Hypothalamus (tissue), 51 donors: ENCODE data around the gene SLC39A13.

Source experiments
- DNase-seq, 51 donors: peaks; one replicate each; lab custom pipeline; 2025; lab: John Stamatoyannopoulos, UW

SLC39A13 gene

GRCh38 chr11:47407746-47408590 is at the start of gene SLC39A13:
Gene SLC39A13, plus strand, starts transcription at chr11:47408590. Its CDS starts 1,505 bp downstream, at chr11:47410095.
- DNase-seq = peak; percentile 53 to 96 (median 93)

- no peak for DNase-seq
These were observed 49.7 kb upstream of the SLC39A13 start for GRCh38 chr11:47358731-47359051.

DNA sequence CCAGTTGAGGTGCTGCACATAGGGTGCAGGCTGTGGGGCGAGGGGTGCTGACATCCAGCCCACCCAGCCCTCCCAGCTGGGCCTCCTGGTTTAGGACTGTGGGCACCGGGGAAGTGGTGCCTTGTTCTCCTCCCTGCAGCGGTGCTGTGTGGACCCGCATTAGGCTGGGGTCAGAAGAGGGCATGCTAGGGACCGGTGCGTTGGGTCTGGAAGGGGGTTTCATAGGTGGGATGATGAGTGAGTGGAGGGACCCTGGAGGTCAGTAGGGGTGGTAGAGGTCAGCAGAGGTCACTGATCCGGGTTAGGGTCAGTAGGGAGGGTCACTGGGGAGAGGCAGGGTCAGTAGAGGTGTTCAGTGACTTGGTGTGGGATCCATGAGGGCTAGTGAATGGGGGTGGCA is 49.2 kb upstream of the SLC39A13 start:
- DNase-seq = no peak

GRCh38 chr11:47359586-47359985 is 48.8 kb upstream of the SLC39A13 start:
- no peak for DNase-seq

GRCh38 chr11:47360341-47360740 is 48.0 kb upstream of the SLC39A13 start:
- no peak for DNase-seq

DNA sequence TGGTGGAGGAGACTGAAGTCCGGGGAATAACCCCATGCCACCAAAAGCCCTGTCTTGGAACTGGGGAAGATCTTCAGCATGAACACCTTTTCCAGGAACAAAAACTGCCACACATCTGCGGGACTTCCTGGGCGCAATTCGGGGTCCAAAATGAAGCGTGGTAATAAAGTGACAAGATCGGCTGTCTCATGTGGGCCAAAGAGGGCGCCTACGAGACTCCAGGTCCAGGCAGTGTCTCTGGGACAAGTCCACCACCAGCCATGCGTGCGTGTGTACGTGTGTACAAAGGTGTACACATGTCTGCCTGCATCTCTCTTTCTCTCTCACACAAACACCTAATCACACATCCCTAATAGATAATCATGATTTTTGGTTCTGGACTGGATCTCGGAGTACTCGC is 47.0 kb upstream of the SLC39A13 start:
- no peak for DNase-seq

DNA sequence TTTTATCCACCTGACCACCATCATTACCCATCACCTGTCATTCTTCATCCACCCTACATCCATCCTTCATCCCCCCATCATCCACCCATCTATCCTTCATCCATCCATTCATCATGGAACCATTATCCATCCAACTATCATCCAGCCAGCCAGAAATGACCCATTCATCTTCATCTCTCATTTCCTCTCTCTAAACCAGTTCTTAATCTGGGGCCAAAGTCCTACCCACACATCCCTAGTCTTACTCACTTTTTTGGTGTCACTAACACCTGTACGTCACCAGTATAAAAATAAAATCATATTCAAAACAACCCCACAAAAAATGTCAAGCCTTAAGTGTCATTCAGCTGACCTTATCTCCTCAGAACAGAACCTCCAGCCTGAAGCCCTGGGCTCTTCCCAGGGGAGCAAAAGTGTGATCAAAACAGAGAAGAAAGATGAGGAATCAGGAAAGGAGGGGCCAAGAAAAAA is 42.3 kb upstream of the SLC39A13 start:
- DNase-seq = no peak

- DNase-seq = no peak
These were observed 38.7 kb upstream of the SLC39A13 start for GRCh38 chr11:47369676-47370075.

DNA sequence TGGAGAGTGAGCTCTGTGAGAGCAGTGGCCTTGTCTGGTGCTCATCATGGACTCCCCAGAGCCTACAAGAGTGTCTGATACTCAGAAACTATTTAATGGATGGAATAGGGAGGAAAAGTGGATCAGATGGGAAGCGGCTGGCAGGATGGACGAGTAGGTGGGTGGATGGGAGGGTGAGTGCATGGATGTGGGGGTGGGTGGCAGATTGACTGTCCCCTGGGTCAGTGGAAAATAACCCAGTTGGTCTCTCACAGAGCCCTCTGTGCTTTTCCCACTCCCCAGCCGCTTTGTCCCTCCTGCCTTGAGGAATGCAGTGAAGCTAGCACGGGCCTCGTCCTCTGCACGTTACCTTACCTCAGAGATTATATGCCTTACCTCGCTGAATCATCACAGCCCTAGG is 36.0 kb upstream of the SLC39A13 start:
- no peak for DNase-seq

GRCh38 chr11:47373876-47374719 is 34.3 kb upstream of the SLC39A13 start:
- DNase-seq = peak in 46 of 51 donors; percentile 9 to 84 (median 57)

DNA sequence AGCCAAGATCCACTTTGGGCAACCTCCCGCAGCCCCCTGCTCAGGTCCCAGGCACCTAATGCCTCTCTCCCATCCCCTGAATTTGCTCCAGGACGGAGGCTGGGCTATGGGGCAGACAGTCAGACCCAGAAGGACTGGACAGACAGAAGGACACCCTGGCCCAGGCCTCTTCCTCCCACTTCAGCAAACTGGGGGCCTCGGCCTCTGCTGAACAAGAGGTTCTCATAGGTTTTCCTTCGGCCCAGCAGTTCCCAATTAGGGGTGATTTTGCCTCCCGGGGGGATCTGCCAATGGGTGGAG is 33.7 kb upstream of the SLC39A13 start:
- no peak for DNase-seq

DNA sequence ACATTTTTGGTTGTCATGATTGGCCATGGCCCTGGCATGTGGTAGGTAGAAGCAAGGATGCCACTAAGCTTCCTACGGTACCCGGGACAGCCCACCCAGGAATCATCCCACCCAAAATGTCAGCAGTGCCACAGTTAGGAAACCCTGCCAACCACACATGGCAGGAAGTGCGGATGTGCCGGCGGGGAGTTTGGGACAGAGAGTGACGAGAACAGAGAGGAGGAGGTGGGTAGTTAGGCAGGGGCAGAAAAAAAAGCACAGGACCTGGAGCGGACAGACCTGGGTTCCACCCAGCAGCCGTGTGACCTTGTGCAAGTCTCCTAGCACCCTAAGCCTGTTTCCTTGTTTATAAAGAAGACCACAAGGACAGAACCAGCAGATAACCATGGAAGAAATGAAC is 33.4 kb upstream of the SLC39A13 start:
- no peak for DNase-seq

- DNase-seq = no peak
These were observed 32.8 kb upstream of the SLC39A13 start for GRCh38 chr11:47375546-47376085.

- DNase-seq = no peak
These were observed 32.3 kb upstream of the SLC39A13 start for GRCh38 chr11:47376107-47376524.

- peak in 4 of 51 donors; percentile 9 to 20 (median 15) for DNase-seq
These were observed 31.6 kb upstream of the SLC39A13 start for GRCh38 chr11:47376525-47377371.

DNA sequence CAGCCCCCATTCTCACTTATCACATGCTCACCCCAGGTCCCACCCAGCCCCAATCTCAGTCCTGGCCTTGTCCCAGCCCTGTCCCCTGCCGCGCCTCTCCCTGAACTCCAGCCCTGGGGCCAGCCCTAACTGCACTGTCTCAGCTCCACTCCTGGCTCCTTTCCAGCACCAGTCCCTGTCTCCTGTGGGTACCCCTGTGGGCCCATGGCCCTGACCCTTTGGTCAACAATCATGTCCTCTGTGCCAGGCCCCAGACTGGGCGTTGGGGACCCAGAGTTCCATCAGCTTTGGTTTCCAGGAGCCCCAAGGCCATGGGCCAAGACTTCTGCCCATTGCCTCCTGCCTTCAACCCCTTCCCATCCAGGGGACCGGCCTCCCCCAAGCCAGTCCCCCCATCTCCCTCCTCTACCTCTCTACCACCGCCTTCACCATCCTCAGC is 30.8 kb upstream of the SLC39A13 start:
- DNase-seq = no peak

DNA sequence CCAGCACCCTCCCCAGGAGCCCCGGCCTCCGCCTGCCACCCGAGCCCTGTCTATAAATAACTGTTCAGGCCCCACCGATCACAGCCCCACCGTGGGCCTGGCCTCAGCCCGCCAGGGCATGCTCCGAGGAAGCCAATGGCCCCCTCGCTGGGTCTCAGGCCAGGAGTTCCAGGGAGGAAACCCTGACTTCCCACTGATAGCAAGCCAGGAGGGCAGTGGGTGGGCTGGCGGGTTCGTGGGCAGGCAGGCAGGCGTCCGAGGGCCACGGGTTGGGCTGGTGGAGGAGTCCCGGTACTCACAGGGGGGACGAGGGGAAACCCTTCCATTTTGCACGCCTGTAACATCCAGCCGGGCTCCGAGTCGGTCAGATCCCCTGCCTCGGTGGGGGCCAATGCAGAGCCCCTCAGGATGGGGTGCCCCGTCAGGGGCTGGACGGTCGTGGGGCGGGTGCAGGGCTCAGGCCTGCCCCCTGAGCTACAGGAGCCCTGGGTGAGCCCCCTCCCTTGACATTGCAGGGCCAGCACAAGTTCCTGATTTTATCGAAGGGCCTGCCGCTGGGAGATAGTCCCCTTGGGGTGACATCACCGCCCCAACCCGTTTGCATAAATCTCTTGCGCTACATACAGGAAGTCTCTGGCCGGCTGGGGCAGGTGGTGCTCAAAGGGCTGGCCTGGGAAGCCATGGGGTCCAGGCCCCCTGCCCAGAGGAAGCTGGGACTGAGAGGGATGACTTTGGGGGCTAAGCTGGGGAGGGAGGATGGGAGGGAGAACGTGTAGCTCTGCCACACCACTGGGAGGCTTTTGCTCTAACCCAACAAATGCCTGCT is 30.2 kb upstream of the SLC39A13 start, which contains the start of gene SPI1:
Gene SPI1 (minus strand): TSS at position 538 of the 826 bp plus-strand sequence. CDS start 194 bp downstream, at position 344.
- DNase-seq = peak in 15 of 51 donors; percentile 24 to 48 (median 31)

GRCh38 chr11:47378836-47379170 is 29.6 kb upstream of the SLC39A13 start:
- no peak for DNase-seq

- DNase-seq = no peak
These were observed 29.1 kb upstream of the SLC39A13 start for GRCh38 chr11:47379317-47379716.

DNA sequence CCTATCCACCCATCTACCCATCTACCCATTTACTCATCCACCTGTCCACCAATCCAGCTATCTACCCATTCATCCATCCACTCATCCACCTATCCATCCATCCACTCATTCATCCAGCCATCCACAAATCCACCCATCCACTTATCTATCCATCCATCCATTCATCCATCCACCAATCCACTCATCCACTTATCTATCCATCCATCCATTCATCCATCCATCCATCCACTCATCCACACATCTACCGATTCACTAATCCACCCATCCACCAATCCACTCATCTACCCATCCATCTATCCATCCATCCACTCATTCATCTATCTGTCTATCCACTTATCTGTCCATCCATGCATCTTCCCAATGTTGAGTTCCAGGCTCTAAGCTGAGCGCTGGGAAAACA is 28.3 kb upstream of the SLC39A13 start:
- DNase-seq = no peak
